T47D (cell line): Measurements from ENCODE around the gene EPSTI1.
"Not testable (repeated sequence)": the region's sequence is repeated elsewhere in the genome, so short reads cannot be mapped to it uniquely, and the experiment has no call there.

ENCODE experiments used
- DNase-seq, 2 experiments: peaks; one replicate each; pipeline versions ENCODE4 v3.0.0 to v3.0.0-alpha.2; 2011 to 2012; ENCODE audit warnings: low read depth in 1 of 2, low spot score in 1 of 2
- JUND ChIP-seq: IDR thresholded peaks from 2 replicates; pipeline ENCODE4 v1.6.1; 2012; ENCODE audit warnings: low read depth
- in situ Hi-C: cut with HindIII; loops from 2 replicates; pipeline ENCODE4 v1.10.0; 2016; ENCODE audit warnings: low sequenced_read_pairs, low pct_unique_long_range_greater_than_20kb

Gene EPSTI1

GRCh38 chr13:42864952-42865767 is 126.9 kb downstream of the EPSTI1 start:
- DNase-seq, result no peak

GRCh38 chr13:42862370-42862769 is 129.7 kb downstream of the EPSTI1 start:
- DNase-seq, in situ Hi-C loops: not testable (repeated sequence)

More at GRCh38 chr13:42864952-42865767, 126.9 kb downstream of the EPSTI1 start:
- in situ Hi-C loops, result no loop called here
- TF ChIP-seq JUND, result no peak

DNA sequence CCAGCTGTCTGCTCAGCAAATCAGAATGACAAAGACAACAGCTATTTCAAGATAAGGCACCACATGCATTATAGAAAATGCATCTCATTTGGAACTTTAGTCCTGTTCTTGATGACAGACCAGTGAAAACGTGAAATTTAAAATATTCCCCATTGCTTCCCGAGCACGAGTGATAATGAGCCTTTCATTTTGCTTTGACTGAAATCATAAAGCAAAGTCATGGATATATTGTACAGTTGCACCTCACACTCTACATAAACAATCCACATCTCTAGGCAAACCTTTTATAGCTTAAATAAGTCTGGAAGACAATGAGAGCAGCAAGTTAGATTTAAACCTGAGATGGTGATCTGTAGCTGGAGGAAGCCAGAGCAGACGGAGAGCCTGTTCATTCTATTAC is 131.6 kb downstream of the EPSTI1 start:
- in situ Hi-C loops, result no loop called here
- TF ChIP-seq JUND, result no peak
- DNase-seq, result no peak

GRCh38 chr13:42859760-42860159 is 132.3 kb downstream of the EPSTI1 start:
- in situ Hi-C loops, result no loop called here
- no peak for TF ChIP-seq JUND
- no peak for DNase-seq

- no peak for DNase-seq
Measured at GRCh38 chr13:42855410-42855809, 136.6 kb downstream of the EPSTI1 start.

GRCh38 chr13:42852136-42852535 is 139.9 kb downstream of the EPSTI1 start:
- in situ Hi-C loops, result no loop called here
- no peak for DNase-seq
- no peak for TF ChIP-seq JUND

More at GRCh38 chr13:42855410-42855809, 136.6 kb downstream of the EPSTI1 start:
- no peak for TF ChIP-seq JUND
- in situ Hi-C loops, result no loop called here

GRCh38 chr13:42849200-42849599 is 142.8 kb downstream of the EPSTI1 start:
- no peak for TF ChIP-seq JUND
- in situ Hi-C loops, result no loop called here
- DNase-seq, result no peak

DNA sequence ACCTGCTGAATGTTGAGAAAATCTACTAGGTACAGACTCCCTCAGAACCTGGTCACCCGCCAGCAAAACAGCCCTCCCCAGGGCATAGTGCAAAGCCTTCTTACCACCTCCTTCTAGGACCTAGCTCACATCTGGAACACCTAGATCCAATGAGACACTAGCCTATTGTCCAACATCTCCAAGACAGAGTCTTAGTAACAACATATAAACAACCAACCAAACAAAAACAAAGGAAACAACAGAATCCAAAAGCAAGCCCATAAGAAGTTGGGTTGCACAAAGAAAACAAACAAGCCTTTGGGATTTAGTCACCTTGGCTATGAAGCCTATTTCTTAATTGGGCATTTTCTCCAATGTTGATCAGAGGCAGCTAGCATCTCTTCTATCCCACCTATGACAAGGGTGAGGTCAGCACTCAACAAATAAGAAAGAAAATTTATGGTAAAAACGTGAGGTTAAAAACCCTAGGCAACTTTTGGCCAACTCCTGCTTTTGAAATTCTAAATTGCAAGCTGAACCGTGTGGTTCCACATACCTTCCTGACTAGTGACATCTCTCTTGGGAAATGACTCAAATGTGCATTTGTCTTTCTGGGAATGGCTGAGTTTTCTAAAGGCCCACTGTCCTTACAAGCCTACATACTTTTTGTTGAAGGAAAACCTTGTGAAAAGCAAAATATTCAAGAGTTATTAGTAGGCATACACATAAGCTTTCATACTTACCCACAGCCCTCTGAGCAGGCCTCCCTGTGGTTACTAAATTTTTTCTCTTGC is 144.0 kb downstream of the EPSTI1 start:
- TF ChIP-seq JUND, result no peak
- no peak for DNase-seq
- in situ Hi-C loops, result no loop called here

GRCh38 chr13:42836930-42837690 is 154.9 kb downstream of the EPSTI1 start:
- peak in 1 of 2 experiments; percentile 47 for DNase-seq
- no peak for TF ChIP-seq JUND
- in situ Hi-C loops, result no loop called here
